Astrocyte (in vitro differentiated cells and primary cell): ENCODE measurements around the gene SMAD3. TPM values are rescaled to one million over a fixed set of nuclear protein-coding genes. Genes with fewer than 3 reads are reported as not detected.

ENCODE experiments used
- DNase-seq: peaks from one replicate; pipeline ENCODE4 v3.0.0-alpha.2; 2010; ENCODE audit warnings: low read depth
- FAIRE-seq: peaks from 2 replicates; lab custom pipeline; 2011; peaks lifted over from hg19 to GRCh38; lab: Jason Lieb, UNC
- H2AFZ ChIP-seq: 2 replicates; pipeline ENCODE4 v1.6.0; 2012; ENCODE audit warnings: low read depth, low read length, inconsistent platforms
- H3K27ac ChIP-seq: 2 replicates; pipeline ENCODE4 v1.5.1; 2011; ENCODE audit warnings: low read depth, low read length, inconsistent platforms
- H3K27me3 ChIP-seq: 2 replicates; pipeline ENCODE4 v1.6.0; 2011; ENCODE audit warnings: low read length, inconsistent platforms; ENCODE audit not compliant: insufficient read depth
- H3K36me3 ChIP-seq: 2 replicates; pipeline ENCODE4 v1.5.1; 2011; ENCODE audit warnings: low read length, inconsistent platforms; ENCODE audit not compliant: insufficient read depth
- H3K4me1 ChIP-seq: 2 replicates; pipeline ENCODE4 v1.5.1; 2011; ENCODE audit warnings: low read length, inconsistent platforms; ENCODE audit not compliant: insufficient read depth
- H3K4me2 ChIP-seq: 2 replicates; pipeline ENCODE4 v1.6.0; 2012; ENCODE audit warnings: low read length, inconsistent platforms
- H3K4me3 ChIP-seq: 2 replicates; pipeline ENCODE4 v1.5.1; 2011; ENCODE audit warnings: low read depth, mild to moderate bottlenecking, low read length, inconsistent platforms; ENCODE audit not compliant: insufficient read depth
- H3K79me2 ChIP-seq: 2 replicates; pipeline ENCODE4 v1.6.0; 2012; ENCODE audit warnings: mild to moderate bottlenecking, low read length, inconsistent platforms; ENCODE audit not compliant: insufficient read depth
- H3K9ac ChIP-seq: 2 replicates; pipeline ENCODE4 v1.6.0; 2012; ENCODE audit warnings: mild to moderate bottlenecking, low read length, inconsistent platforms
- H3K9me3 ChIP-seq: 2 replicates; pipeline ENCODE4 v1.5.1; 2012; ENCODE audit warnings: low read depth, mild to moderate bottlenecking, low read length, inconsistent platforms; ENCODE audit not compliant: insufficient read depth
- H4K20me1 ChIP-seq: 2 replicates; pipeline ENCODE4 v1.6.0; 2012; ENCODE audit warnings: low read length, inconsistent platforms; ENCODE audit not compliant: insufficient read depth
- H3K27ac Mint-ChIP-seq: one replicate; pipeline ENCODE4 v1.8.0; 2021; ENCODE audit warnings: mild to moderate bottlenecking, mixed read lengths; ENCODE audit not compliant: unreplicated experiment
- H3K27me3 Mint-ChIP-seq: one replicate; pipeline ENCODE4 v1.8.0; 2021; ENCODE audit warnings: low read depth, mixed read lengths; ENCODE audit not compliant: unreplicated experiment
- H3K36me3 Mint-ChIP-seq: one replicate; pipeline ENCODE4 v1.8.0; 2021; ENCODE audit warnings: low read depth, mixed read lengths; ENCODE audit not compliant: unreplicated experiment
- H3K4me1 Mint-ChIP-seq: one replicate; pipeline ENCODE4 v1.8.0; 2021; ENCODE audit warnings: low read depth, mixed read lengths; ENCODE audit not compliant: unreplicated experiment
- H3K4me3 Mint-ChIP-seq: one replicate; pipeline ENCODE4 v1.8.0; 2021; ENCODE audit warnings: mild to moderate bottlenecking, moderate library complexity, mixed read lengths; ENCODE audit not compliant: unreplicated experiment
- H3K9me3 Mint-ChIP-seq: one replicate; pipeline ENCODE4 v1.8.0; 2021; ENCODE audit warnings: mild to moderate bottlenecking, mixed read lengths; ENCODE audit not compliant: unreplicated experiment
- CTCF ChIP-seq: IDR thresholded peaks from 2 replicates; pipeline ENCODE4 v1.5.1; 2011; ENCODE audit warnings: low read depth, mild to moderate bottlenecking, inconsistent platforms, low read length, moderate library complexity; ENCODE audit not compliant: insufficient read depth
- EZH2 ChIP-seq: IDR thresholded peaks from 2 replicates; pipeline ENCODE4 v1.6.1; 2012; ENCODE audit warnings: mild to moderate bottlenecking, low read length, inconsistent platforms; ENCODE audit not compliant: insufficient read depth
- total RNA-seq: library from RNA; stranded (reverse); gene quantifications from 2 replicates; pipeline ENCODE4 v1.2.1, GENCODE V29; 2021

SMAD3 gene
- total RNA-seq, 1 donor from 2014 or later = 78.0 TPM

- TF ChIP-seq CTCF (no peak), EZH2 (no peak)
- Histone ChIP-seq H3K4me2 (no peak overlapping the region), H2AFZ (no peak overlapping the region), H3K4me1 (no peaks in the 10 kb centered on the region), H3K27me3 (no peaks in the 10 kb centered on the region), H3K4me3 (no peak overlapping the region), H3K9me3 (no peaks in the 10 kb centered on the region), H3K9ac (no peak overlapping the region), H3K27ac (no peak overlapping the region), H4K20me1 (no peaks in the 10 kb centered on the region), H3K36me3 (peaks cover 20% of the 10 kb centered on the region), H3K79me2 (no peaks in the 10 kb centered on the region)
- Mint-ChIP-seq H3K9me3 (no peaks in the 10 kb centered on the region), H3K4me3 (no peak overlapping the region), H3K36me3 (peaks cover 13% of the 10 kb centered on the region), H3K27me3 (no peaks in the 10 kb centered on the region), H3K4me1 (no peaks in the 10 kb centered on the region), H3K27ac (no peak overlapping the region)
- FAIRE-seq (no peak), DNase-seq (no peak)
Measured at GRCh38 chr15:67210555-67211168, 145.3 kb downstream of the SMAD3 start.

- H2AFZ ChIP-seq = no peak overlapping the region
- no peak overlapping the region for H3K4me2 ChIP-seq
- H3K27me3 ChIP-seq = no peaks in the 10 kb centered on the region
- H3K27me3 Mint-ChIP-seq = no peaks in the 10 kb centered on the region
- H3K27ac ChIP-seq = no peak overlapping the region
- H3K36me3 ChIP-seq = peaks cover 8% of the 10 kb centered on the region
- H3K9me3 ChIP-seq = no peaks in the 10 kb centered on the region
- no peak overlapping the region for H3K9ac ChIP-seq
- FAIRE-seq = no peak
- H3K9me3 Mint-ChIP-seq = no peaks in the 10 kb centered on the region
- TF ChIP-seq CTCF = no peak
- TF ChIP-seq EZH2 = no peak
- no peaks in the 10 kb centered on the region for H4K20me1 ChIP-seq
- no peak for DNase-seq
- no peak overlapping the region for H3K27ac Mint-ChIP-seq
- H3K4me3 ChIP-seq = no peak overlapping the region
- no peaks in the 10 kb centered on the region for H3K79me2 ChIP-seq
- H3K36me3 Mint-ChIP-seq = peaks cover 8% of the 10 kb centered on the region
- H3K4me3 Mint-ChIP-seq = no peak overlapping the region
- no peaks in the 10 kb centered on the region for H3K4me1 ChIP-seq
- H3K4me1 Mint-ChIP-seq = no peaks in the 10 kb centered on the region
Measured at GRCh38 chr15:67212684-67213367, 147.4 kb downstream of the SMAD3 start.

DNA sequence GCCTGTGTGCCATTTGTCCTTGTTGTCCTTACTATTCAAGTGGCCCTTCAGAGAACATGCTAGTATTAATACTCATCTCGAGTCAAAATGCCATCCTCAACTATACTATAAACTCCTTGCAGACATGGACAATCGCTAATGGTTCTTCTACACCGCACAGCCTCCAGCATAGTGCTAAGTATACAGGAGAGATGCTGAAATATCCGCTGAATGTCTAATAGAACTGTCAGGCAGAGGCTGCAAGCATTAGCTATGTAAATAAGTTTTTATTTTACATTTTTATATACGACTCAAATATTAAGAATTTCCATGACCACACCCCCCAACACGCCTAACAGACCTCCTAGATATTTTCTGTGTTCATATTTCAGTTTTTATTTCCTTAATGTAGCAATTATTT is 149.7 kb downstream of the SMAD3 start:
- no peak for DNase-seq
- Histone ChIP-seq H3K27me3 (no peaks in the 10 kb centered on the region), H3K9me3 (no peaks in the 10 kb centered on the region), H3K4me2 (no peak overlapping the region), H3K9ac (no peak overlapping the region), H2AFZ (no peak overlapping the region), H3K36me3 (no peaks in the 10 kb centered on the region), H3K4me3 (no peak overlapping the region), H3K79me2 (no peaks in the 10 kb centered on the region), H4K20me1 (no peaks in the 10 kb centered on the region), H3K27ac (no peak overlapping the region), H3K4me1 (no peaks in the 10 kb centered on the region)
- no peaks in the 10 kb centered on the region for H3K27me3 Mint-ChIP-seq
- TF ChIP-seq EZH2 = no peak
- no peak for TF ChIP-seq CTCF
- H3K4me1 Mint-ChIP-seq = no peaks in the 10 kb centered on the region
- H3K9me3 Mint-ChIP-seq = no peaks in the 10 kb centered on the region
- FAIRE-seq = no peak
- H3K36me3 Mint-ChIP-seq = peaks cover 3% of the 10 kb centered on the region
- no peak overlapping the region for H3K27ac Mint-ChIP-seq
- H3K4me3 Mint-ChIP-seq = no peak overlapping the region
